GM12801 (cell line): ENCODE measurements around the gene C17orf100.

Source experiments
- TF ChIP-seq, protein P1 (sequence below): IDR thresholded peaks from one replicate; pipeline ENCODE4 v1.5.1; 2011; ENCODE audit warnings: control low read depth; ENCODE audit not compliant: insufficient read length; ENCODE audit errors: extremely low read depth

Gene C17orf100

DNA sequence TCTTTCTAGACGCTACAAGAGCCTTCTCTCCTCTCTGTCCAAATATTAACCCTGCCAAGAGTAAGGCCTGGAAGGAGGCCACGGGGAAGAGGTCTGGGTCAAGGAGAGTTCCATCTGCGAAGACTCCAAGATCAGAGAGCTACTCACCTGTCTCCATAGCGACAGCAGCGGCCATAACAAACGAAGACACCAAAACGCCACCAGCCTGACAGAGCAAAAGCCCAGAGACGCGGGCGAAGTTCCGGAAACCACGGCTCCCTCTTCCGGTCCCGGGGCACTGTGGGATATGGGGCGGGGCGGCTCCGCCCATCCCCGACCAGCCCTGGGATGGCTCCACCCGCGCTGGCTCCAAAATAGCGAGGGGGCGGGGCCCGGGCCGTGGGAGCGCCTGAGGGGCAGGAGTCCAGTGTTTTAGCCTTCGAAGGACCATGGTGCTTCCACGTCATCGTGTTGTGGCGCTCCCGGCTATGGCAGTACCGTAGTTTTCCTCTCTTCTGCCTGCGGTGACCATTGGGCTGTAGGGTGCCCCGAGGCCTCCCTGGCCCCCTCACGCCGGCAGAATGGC is at the start of gene C17orf100, which contains the start of gene MED31:
TSS of gene C17orf100 (plus strand) at position 409 of the 565 bp plus-strand sequence. CDS start at position 561, 152 bp downstream.
TSS of gene MED31 (minus strand) at position 252 of the 565 bp plus-strand sequence. CDS start at position 175, 77 bp downstream.
- TF ChIP-seq, protein P1, sequence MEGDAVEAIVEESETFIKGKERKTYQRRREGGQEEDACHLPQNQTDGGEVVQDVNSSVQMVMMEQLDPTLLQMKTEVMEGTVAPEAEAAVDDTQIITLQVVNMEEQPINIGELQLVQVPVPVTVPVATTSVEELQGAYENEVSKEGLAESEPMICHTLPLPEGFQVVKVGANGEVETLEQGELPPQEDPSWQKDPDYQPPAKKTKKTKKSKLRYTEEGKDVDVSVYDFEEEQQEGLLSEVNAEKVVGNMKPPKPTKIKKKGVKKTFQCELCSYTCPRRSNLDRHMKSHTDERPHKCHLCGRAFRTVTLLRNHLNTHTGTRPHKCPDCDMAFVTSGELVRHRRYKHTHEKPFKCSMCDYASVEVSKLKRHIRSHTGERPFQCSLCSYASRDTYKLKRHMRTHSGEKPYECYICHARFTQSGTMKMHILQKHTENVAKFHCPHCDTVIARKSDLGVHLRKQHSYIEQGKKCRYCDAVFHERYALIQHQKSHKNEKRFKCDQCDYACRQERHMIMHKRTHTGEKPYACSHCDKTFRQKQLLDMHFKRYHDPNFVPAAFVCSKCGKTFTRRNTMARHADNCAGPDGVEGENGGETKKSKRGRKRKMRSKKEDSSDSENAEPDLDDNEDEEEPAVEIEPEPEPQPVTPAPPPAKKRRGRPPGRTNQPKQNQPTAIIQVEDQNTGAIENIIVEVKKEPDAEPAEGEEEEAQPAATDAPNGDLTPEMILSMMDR, result no peak

DNA sequence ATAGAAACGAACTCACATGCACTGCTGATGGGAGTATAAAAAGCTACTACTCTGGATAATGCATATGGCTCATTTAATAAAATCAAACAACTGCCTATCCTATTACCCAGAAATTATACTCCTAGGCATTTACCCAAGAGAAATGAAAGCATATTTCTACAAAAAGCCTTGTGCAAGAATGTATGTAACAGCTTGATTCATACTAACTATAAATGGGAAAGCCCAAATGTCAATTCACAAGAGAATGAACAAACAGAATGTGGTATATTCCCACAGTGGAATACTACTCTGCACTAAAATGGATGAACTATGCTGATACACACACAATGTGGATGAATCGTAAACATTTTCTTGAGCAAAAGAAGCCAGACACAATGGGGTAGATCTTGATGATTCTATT is 49.4 kb upstream of the C17orf100 start:
- TF ChIP-seq, protein P1, result no peak

DNA sequence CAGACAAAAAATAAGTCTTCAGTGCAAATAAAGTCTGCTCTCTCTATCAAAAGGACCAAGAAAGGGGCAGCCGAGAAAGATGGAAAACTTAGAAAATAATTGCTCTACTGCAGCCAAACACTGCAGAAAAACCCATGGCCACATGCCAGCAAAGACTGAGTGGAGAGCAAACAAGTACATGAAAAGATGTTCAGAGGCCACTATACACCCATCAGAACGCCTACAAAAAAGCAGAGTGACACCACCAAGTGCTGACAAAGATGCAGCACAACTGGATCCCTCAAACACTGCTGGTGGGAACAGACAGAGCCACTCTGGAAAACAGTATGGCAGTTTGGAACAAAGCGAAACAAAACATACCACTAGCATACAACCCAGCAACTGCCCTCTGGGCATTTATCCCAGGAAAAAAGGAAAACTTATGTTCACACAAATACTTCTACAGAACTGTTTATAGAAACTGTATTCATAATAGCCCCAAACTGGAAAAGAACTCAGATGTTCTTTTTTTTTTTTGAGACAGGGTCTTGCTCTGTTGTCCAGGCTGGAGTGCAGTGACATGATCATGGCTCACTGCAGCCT is 47.7 kb upstream of the C17orf100 start:
- TF ChIP-seq, protein P1, result no peak

DNA sequence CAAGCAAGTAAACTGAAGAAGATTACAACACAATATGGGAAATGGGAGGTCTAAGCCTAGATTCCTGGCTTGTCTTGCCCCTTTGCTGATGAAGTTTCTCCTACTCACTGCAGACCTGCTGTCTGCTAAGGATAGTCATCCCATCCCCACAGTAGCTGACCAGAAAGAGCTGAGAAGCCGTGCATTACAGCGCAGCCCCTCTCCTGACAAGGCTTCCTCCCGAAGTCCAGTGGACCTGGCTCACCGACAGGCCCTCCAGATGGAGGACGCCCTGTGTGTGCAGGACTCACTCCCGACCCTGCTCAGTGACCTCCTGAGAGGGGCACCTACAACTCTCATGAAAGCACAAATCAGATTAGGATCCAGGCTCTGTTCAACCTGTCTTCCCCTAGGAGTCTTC is 46.4 kb upstream of the C17orf100 start:
- TF ChIP-seq, protein P1, result no peak

DNA sequence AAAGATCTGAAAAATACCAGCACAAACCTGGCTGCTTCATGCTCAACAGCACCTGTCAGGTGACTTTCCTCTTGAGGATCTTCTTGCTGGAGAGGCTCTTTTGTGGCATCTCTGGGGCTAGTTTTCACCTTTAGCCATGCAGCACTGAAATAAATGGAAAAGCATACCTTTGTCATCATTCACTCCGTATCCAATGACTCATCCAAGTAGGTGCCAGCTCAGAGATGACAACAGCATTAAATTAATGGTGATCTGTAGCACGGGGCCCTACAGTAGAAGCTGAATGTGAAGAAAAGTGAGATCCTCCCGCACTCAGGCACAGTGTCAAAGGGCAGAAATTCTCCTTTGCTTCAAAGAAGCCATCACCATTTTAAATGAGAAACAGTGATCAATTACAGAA is 43.2 kb upstream of the C17orf100 start:
- TF ChIP-seq, protein P1, result no peak

DNA sequence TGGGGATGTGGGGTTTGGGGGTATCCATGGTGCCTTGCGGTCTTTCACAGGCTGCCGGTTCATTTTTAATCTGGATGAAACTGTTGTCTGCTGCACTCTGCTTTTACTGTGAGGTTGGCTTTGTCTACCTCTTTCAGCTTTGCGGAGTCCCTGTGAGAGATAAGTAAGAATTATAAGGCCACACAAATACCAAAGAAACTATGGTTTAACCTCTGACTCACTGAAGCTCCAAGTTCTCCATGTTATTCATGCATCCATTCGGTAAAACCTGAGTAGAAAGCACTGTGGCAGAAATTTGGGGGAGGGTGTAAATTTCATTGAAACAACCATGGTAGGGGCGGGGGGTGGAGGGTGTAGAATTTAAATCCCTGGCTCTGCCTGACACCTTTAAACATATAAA is 41.6 kb upstream of the C17orf100 start:
- TF ChIP-seq, protein P1, result no peak

DNA sequence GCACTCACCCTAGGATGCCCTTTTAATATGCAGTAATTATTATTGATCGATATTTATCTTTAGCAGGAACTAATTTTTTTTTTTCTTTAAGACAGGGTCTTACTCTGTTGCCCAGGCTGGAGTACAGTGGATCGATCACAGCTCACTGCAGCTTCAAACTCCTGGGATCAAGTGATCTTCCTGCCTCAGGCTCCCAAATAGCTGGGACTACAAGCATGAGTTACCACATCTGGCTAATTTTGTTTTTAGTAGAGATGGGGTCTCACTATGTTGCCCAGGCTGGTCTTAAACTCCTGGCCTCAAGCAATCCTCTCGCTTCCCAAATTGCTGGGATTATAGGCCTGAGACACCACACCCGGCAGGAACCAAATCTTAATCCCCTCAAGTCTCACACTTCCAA is 40.3 kb upstream of the C17orf100 start:
- TF ChIP-seq, protein P1, result no peak
